ENCODE data around the gene USP50. TPM values are rescaled to one million over a fixed set of nuclear protein-coding genes. Genes with fewer than 3 reads are reported as not detected.
"Not testable (repeated sequence)": the region's sequence is repeated elsewhere in the genome, so short reads cannot be mapped to it uniquely, and the experiment has no call there.

Gene USP50
- polyA plus RNA-seq (ENCODE audit: insufficient read length in 3 of 3): 1 to 10 TPM in 2 of 3 donors, under 1 TPM in 1; 0.94 to 3.1 (median 2.5) TPM
- long read RNA-seq, donor 1: 0 reads
- long read RNA-seq, donor 2: 0 reads
- long read RNA-seq, donor 3: 0 reads
- long read RNA-seq, donor 4: 0 reads
- long read RNA-seq, donor 5: 0 reads
- long read RNA-seq, donor 6: 0 reads
- long read RNA-seq, donor 7: 0 reads
- long read RNA-seq, donor 8: 0 reads
- long read RNA-seq, donor 9: 0 reads
- long read RNA-seq, donor 10: 0 reads
- long read RNA-seq, donor 11: 0 reads
- long read RNA-seq, donor 12: 0 reads
- long read RNA-seq, donor 13: 0 reads
- long read RNA-seq, donor 14: 0 reads
- long read RNA-seq, donor 15: 0 reads
- long read RNA-seq, donor 16: 0 reads

- no peak for DNase-seq
These were observed at the start of gene USP50 for GRCh38 chr15:50546566-50546965. Gene USP50 (minus strand): TSS chr15:50546666. CDS start chr15:50546525, 141 bp downstream.

DNA sequence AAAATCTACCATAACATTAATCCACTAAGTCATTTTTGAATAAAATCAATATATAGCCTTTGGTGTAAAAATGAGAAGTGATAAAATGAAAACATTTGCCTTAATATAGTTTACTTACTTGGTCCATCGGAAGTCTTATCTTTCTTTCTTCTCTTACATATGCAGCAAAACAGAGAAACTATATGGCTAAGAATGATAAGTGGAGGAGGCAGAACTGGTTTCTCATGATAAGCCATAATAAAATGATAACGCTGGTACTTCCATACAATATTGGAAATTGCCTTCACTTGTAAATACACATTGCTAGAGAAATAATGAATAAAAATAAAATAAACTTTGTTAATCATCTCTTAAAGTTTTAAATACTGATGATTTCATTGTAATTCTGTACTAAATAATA, 47.8 kb upstream of the USP50 start:
- no peak for DNase-seq

GRCh38 chr15:50593761-50594160, 47.3 kb upstream of the USP50 start:
- no peak for DNase-seq

DNA sequence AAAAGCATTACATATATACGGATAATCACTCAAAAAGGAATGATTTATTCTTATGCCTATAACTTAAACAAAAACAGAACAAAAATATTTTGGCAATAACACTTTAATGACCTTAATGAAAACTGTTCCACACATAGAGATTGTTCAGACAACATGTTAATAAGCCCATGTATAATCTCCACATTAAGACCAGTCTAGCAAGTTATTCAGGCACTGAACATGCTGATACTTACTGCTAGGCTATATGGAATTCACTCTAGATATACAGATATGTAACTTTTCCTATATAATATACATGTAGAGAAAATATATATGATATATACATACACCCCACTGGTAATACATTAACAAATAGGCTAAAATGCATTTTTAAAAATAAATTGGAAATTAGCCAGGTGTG, 43.8 kb upstream of the USP50 start:
- DNase-seq: no peak

DNA sequence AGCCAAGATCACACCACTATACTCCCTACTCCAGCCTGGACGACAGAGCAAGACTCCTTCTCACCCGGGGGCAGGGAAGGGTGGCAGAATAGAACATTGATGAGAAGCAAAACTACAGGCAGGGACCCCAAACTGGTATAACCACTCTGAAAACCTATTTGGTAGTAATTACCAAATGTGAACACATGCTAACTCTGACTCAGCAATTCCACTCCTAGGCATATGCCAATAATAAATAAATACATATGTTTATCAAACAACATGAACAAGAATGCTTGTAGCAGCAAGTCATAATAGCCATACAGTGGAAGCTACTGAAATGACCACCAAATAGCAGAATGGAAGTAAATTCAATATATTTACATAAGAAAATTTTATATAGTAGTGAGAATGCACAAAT, 31.0 kb upstream of the USP50 start:
- DNase-seq: no peak

- DNase-seq: no peak
These were observed 29.7 kb upstream of the USP50 start for GRCh38 chr15:50576166-50576565.

DNA sequence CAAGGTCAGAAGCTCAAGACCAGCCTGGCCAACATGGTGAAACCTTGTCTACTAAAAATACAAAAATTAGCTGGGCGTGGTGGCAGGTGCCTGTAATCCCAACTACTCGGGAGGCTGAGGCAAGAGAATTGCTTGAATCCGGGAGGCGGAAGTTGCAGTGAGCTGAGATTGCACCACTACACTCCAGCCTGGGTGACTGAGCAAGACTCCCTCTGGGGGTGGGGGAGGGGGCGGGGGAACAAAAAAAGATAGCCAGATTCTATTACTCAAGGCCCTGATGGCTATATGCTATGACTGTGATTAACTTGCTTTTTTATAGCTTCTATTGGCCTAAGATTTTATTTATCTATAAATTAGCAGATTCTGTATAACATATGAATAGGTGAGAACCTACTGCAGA, 27.4 kb upstream of the USP50 start:
- DNase-seq: not testable (repeated sequence)

GRCh38 chr15:50563756-50564155, 17.3 kb upstream of the USP50 start:
- DNase-seq: no peak

DNA sequence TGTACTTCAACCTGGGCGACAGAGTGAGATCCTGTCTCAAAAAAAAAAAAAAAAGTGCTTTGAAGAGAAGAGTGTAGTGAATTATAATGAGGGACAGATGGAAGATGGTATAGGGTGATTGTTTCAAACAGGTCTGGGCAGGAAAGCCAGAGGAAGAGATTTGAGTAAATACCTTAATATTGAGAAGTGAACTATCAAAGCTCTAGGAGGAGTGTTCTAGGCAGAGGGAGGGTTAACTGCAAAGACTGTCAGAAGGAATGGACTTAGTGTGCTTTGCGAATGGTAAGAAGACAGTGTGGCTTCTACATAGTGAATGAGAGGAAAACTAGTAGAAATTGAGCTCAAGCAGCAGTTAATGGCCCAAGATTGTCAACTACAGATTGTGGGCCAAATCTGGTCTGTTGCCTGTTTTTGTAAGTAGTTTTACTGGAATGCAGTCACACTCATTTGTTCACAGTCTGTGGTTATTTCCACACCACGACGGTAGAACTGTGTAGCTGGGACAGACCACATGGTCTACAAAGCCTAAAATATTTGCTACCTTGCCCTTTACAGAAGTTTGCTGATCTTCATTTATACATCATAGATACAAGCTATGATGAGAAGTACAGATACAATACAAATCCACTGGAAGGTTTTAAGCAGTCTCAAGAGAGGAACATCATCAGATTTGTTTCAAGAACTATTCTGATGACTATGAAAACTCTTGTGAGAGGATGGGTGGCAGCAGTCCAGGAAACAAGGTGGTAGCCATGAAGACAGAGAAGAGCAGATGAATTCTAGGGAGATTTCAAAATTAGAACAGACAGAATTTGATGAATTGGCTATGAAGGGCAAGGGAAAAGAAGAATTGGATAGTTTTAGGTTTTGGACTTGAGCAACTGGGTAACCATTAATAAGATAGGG, 16.5 kb upstream of the USP50 start:
- no peak for DNase-seq

DNA sequence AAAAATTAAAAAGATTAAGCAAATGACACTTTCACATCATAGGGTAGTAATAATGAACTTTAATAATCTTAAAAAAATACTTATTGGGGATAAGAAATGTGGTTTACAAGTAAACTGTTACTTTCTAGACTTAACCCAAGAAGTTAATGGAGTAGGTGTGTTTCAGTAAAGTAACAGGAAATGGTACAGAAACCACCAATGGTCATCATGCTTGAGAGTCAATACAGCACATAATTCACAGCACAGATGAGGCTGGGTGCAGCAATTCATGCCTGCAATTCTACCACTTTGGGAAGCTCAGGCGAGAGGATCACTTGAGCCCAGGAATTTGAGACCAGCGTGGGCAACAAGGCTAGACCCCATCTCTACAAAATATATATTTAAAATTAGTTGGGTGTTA, 11.5 kb upstream of the USP50 start:
- no peak for DNase-seq

DNA sequence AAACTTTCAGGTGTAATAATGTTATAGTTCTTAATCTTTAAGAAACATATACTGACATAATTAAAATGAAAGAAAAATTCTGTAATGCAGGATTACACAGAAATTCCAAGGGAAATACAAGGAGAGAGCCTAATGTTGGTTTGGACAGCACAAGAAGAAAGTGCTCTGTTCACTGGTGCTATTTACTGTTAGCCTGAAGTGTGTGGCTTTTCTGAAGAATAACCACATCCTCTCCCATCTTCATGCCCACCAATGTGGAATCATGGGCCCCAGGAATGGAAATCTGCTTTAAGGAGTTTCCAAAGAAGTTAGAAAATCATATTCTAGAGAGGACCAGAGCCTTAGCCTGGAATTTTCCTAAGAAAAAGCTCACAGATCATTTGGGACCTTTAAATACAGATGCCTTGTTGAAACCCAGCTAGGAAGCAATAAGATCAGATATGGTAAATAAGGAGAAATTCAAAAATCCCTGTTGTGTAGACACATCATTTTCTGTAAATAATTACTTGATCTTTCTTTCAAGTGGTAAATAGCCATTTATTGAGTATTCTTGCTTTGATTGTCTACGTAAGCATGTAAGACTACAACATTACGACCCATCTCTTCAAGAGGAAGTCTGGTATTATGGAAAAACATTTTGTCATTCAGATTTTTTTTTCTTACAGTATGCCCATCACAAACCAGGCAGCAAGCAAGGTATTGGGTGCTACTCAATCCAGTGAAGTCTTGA, 10.3 kb upstream of the USP50 start:
- no peak for DNase-seq

DNA sequence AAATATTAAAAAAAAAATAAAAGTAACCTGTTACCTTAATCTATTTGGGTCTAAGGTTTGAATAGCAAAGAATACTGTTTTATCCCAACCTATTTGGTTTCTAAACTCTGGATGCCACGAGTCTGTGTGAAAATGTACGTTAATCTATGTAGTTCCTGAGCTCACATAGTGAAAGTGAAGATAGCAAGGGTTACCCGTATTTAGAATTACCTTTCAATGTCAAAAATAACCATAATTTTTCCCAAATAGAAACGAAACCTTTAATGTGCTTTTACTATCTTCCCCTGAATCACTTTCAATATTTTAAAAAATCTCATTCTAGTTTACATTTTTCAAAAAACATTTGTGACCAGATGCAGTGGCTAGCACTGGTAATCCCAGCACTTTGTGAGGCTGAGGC, 5.8 kb upstream of the USP50 start:
- no peak for DNase-seq

DNA sequence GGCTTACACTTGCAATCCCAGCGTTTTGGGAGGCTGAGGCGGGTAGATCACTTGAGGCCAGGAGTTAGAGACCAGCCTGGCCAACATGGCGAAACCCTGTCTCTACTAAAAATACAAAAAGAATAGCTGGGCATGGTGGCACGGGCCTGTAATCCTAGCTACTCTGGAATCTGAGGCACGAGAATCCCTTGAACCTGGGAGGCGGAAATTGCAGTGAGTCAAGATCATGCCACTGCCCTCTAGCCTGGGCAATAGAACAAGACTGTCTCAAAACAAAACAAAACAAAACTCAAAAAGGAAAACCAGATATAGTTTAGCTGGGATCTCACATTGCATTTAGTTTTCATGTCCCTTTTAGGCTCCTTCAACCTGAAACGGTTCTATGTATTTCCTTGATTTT, 2.9 kb upstream of the USP50 start:
- DNase-seq: no peak

DNA sequence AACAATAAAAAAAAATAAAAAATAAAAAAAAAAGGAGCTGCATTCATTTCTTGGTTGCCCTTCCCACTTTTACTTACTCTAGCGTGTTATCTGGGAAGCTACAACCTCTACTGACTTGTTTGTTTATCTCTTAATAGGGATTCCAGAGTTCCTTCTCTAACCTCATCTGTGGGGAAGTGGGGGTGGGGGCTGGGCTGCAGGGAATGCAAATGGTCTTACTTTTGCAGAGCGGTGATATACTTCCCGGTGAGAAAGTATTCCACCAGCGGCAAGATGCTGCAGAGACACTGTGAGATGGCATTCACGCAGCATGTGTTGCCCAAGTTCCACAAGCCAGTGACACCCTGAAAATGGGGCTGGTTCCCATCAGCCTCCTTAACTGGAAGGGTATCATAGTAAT, 2.1 kb downstream of the USP50 start:
- no peak for DNase-seq

DNA sequence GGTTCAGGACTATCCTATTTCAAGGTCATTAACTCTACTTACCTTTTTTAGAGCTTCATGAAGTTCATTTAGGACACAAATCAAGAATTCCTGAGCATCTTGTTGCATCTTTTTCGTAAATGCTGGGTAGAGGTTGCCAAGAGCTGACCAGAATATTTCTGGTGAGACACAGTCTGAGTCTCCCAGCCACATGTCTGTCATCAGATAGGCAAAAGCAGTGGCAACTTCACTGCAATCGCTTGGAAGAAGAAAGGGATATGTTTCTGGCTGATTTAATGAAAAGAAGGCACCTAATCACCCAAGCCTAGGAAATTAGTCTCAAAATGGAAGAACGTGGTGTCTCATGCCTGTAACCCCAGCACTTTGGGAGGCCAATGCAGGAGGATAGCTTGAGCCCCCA, 2.9 kb downstream of the USP50 start:
- no peak for DNase-seq

GRCh38 chr15:50542887-50543210, 3.6 kb downstream of the USP50 start:
- DNase-seq: no peak

DNA sequence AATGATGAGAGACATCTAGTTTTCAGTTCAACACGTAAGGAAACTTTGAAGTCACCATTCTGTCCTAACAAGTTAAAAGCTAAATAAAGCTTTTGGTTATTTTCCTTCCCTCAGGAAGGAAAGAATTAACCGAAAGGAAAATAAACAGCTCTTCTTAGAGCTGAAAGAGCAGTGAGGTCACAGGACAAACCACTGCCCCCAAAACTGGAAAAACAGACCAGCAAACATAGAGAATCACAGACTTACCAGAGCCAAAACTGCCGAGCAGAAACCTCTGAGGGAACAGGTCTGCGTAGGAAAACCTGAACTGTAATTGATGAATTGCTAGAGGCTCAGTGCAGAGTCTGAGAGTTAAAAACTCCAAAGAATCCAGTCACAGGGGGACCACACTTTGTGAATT, 14.7 kb downstream of the USP50 start:
- no peak for DNase-seq

- DNase-seq: no peak
These were observed 15.3 kb downstream of the USP50 start for GRCh38 chr15:50531163-50531562.

- no peak for DNase-seq
These were observed 22.6 kb downstream of the USP50 start for GRCh38 chr15:50523851-50524251.

DNA sequence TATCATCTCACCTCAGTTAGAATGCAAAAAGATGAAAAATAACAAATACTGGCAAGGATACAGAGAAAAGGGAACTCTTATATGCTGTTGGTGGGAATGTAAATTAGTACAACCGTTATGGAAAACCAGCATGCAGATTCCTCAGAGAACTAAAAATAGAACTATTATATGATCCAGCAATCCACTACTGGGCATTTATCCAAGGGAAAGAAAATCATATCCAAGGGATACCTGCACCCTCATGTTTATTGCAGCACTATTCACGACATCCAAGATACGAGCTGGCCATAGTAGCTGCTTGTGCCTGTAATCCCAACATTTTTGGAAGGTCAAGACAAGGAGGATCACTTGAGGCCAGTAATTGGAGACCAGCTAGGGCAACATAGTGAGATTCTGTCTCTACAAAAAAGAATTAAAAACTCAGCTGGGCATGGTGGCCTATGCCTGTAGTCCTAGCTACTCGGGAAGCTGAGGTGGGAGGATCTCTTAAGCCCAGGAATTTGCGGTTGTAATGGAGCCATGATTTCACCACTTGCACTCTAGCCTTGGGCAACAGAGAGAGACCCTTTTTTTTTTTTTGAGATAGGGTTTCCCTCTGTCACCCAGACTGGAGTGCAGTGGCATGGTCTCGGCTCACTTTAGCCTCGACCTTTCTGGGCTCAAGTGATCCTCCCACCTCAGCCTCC, 26.6 kb downstream of the USP50 start:
- DNase-seq: no peak

DNA sequence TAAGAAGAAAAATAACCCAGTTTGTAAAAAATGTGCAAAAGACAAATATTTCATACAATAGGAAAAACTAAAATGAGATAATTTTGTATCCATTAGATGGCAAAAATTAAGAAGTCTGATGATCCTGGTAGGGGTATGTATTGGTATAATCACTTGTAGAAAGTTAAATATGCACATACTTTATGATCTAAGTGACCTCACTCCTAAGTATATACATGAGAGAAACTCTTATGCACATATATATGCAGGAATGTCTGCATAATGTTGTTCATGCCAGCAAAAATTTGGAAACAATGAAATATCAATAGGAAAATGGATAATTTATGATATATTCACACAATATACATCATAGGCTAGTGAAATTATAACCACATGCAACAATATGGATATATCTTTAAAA, 33.5 kb downstream of the USP50 start:
- DNase-seq: no peak

- DNase-seq: peak; percentile 4
These were observed 40.3 kb downstream of the USP50 start for GRCh38 chr15:50506121-50506520.
